GM12878 (cell line): ENCODE results near the gene CCSER1. TPM values are rescaled to one million over a fixed set of nuclear protein-coding genes. Genes with fewer than 3 reads are reported as not detected.

ENCODE experiments used
- ATAC-seq: fragments of 200-7000 bp; cut with Tn5 transposase; 3 replicates; pipeline ENCODE4 v1.9.1; 2020; ENCODE audit warnings: mild to moderate bottlenecking, moderate library complexity
- BruUV-seq: library from RNA; stranded (reverse); fragments of 400-500 nt; replicated peaks from 2 replicates; lab custom pipeline; 2021; lab: Mats Ljungman, UMichigan
- CTCF ChIA-PET: fragments of 300-600 bp; sonication (Branson Sonifier 250); formaldehyde crosslinking; extraction: SDS; loops from one replicate; lab custom pipeline; 2021; ENCODE audit warnings: inconsistent platforms; lab: Yijun Ruan, JAX
- POLR2A ChIA-PET: fragments of 350-600 bp; formaldehyde crosslinking; extraction: SDS; loops from one replicate; lab custom pipeline; 2021; ENCODE audit warnings: inconsistent platforms; lab: Charles Lee
- RAD21 ChIA-PET: fragments of 300-600 bp; sonication (Branson Sonifier 250); formaldehyde crosslinking; loops from one replicate; lab custom pipeline; 2023; ENCODE audit warnings: antibody characterized with exemption; ENCODE audit not compliant: unreplicated experiment; lab: Charles Lee
- SMC1A ChIA-PET: fragments of 300-600 bp; sonication (Branson Sonifier 250); formaldehyde crosslinking; loops from one replicate; lab custom pipeline; 2023; ENCODE audit not compliant: unreplicated experiment, uncharacterized antibody; lab: Charles Lee
- DNase-seq: peaks from one replicate; pipeline ENCODE4 v3.0.0-alpha.2; 2011; ENCODE audit warnings: low read depth, low spot score
- FAIRE-seq: peaks from 3 replicates; lab custom pipeline; 2011; peaks lifted over from hg19 to GRCh38; lab: Jason Lieb, UNC
- H2AFZ ChIP-seq: 2 replicates; pipeline ENCODE4 v1.6.0; 2011; ENCODE audit warnings: low read depth, low read length, control low read depth; ENCODE audit not compliant: control insufficient read depth
- H3K27ac ChIP-seq: 2 replicates; pipeline ENCODE4 v1.5.1; 2011; ENCODE audit warnings: control low read depth; ENCODE audit not compliant: control insufficient read depth, insufficient read depth
- H3K27me3 ChIP-seq, 2 experiments: replicated peaks in 1 of 2; 2 replicates each; pipeline versions ENCODE4 v1.6.0 to v1.6.1; 2011; ENCODE audit warnings: low read length in 1 of 2; ENCODE audit not compliant: control insufficient read depth in 2 of 2, insufficient read depth in 2 of 2
- H3K36me3 ChIP-seq, 2 experiments: 2 replicates each; pipeline ENCODE4 v1.5.1; 2011; ENCODE audit warnings: low read length in 1 of 2; ENCODE audit not compliant: control insufficient read depth in 2 of 2, insufficient read depth in 2 of 2
- H3K4me1 ChIP-seq: 2 replicates; pipeline ENCODE4 v1.6.1; 2011; ENCODE audit warnings: mild to moderate bottlenecking, low read length, moderate library complexity, mixed read lengths; ENCODE audit not compliant: control insufficient read depth, insufficient read depth
- H3K4me2 ChIP-seq: 2 replicates; pipeline ENCODE4 v1.6.0; 2011; ENCODE audit warnings: control low read depth; ENCODE audit not compliant: control insufficient read depth, insufficient read depth
- H3K4me3 ChIP-seq: fragments of 200-600 bp; sonication (generic); 2 replicates; pipeline ENCODE4 v1.5.1; 2016
- H3K79me2 ChIP-seq: 2 replicates; pipeline ENCODE4 v1.6.0; 2011; ENCODE audit warnings: low read length; ENCODE audit not compliant: control insufficient read depth, insufficient read depth
- H3K9ac ChIP-seq: 2 replicates; pipeline ENCODE4 v1.8.0; 2011; ENCODE audit warnings: low read length, control low read depth, mixed read lengths; ENCODE audit not compliant: control insufficient read depth, insufficient read depth
- H3K9me3 ChIP-seq: replicated peaks from 3 replicates; pipeline ENCODE4 v1.5.1; 2011; ENCODE audit warnings: mild to moderate bottlenecking, low read length; ENCODE audit not compliant: control insufficient read depth, insufficient read depth
- H4K20me1 ChIP-seq: 2 replicates; pipeline ENCODE4 v1.6.0; 2011; ENCODE audit not compliant: control insufficient read depth, insufficient read depth
- ASH2L ChIP-seq: fragments of 300-600, 200-600 bp; sonication (generic); IDR thresholded peaks from 2 replicates; pipeline ENCODE4 v1.6.1; 2017; ENCODE audit warnings: low read depth, mild to moderate bottlenecking, borderline replicate concordance
- BHLHE40 ChIP-seq, 2 experiments: fragments of 450-650 bp in 1 of 2; IDR thresholded peaks; 2 replicates each; pipeline ENCODE4 v1.6.1; 2011 to 2017; ENCODE audit warnings: low read depth in 2 of 2, borderline replicate concordance in 1 of 2, improper control_type of control experiment in 1 of 2, low read length in 1 of 2, mild to moderate bottlenecking in 1 of 2
- CBFB ChIP-seq: IDR thresholded peaks from 2 replicates; pipeline ENCODE4 v1.6.1; 2016; ENCODE audit warnings: antibody characterized with exemption, low read depth
- E2F4 ChIP-seq: IDR thresholded peaks from 2 replicates; pipeline ENCODE4 v1.6.1; 2012; ENCODE audit warnings: low read depth, low read length, improper control_type of control experiment
- EED ChIP-seq: sonication (generic); IDR thresholded peaks from 2 replicates; pipeline ENCODE4 v1.6.1; 2016; ENCODE audit warnings: antibody characterized with exemption, low read depth
- IRF4 ChIP-seq: IDR thresholded peaks from 2 replicates; pipeline ENCODE4 v1.6.1; 2011; ENCODE audit warnings: low read depth, low read length
- KLF5 ChIP-seq: fragments of 450-650 bp; IDR thresholded peaks from 2 replicates; pipeline ENCODE4 v1.6.1; 2014; ENCODE audit warnings: mild to moderate bottlenecking; ENCODE audit not compliant: partially characterized antibody
- MTA2 ChIP-seq: fragments of 450-650 bp; IDR thresholded peaks from 2 replicates; pipeline ENCODE4 v1.6.1; 2016; ENCODE audit warnings: low read depth, mild to moderate bottlenecking, moderate library complexity
- MYC ChIP-seq: IDR thresholded peaks from 2 replicates; pipeline ENCODE4 v1.6.1; 2011; ENCODE audit warnings: mild to moderate bottlenecking, low read length, moderate library complexity, inconsistent platforms; ENCODE audit not compliant: insufficient read depth, insufficient replicate concordance, insufficient read length, severe bottlenecking
- SRF ChIP-seq, 2 experiments: IDR thresholded peaks; 2 replicates each; pipeline ENCODE4 v1.6.1; 2011; ENCODE audit warnings: low read depth in 2 of 2, low read length in 2 of 2, mild to moderate bottlenecking in 1 of 2, moderate library complexity in 1 of 2
- TBL1XR1 ChIP-seq: IDR thresholded peaks from 2 replicates; pipeline ENCODE4 v1.6.1; 2012; ENCODE audit warnings: low read depth, low read length, improper control_type of control experiment
- ZBTB11 ChIP-seq: fragments of 450-650 bp; formaldehyde crosslinking; IDR thresholded peaks from 2 replicates; pipeline ENCODE4 v1.5.0; 2022; ENCODE audit warnings: mild to moderate bottlenecking, missing genetic modification characterization
- in situ Hi-C: fragments of 300-500 bp; cut with MboI; formaldehyde crosslinking; loops from 9 replicates; pipeline ENCODE4 v1.14.3; 2018; ENCODE audit warnings: mixed read lengths
- intact Hi-C: fragments of 100-400 bp; cut with micrococcal nuclease; formaldehyde crosslinking; loops from one replicate; pipeline ENCODE4 v1.14.2; 2022; ENCODE audit not compliant: unreplicated experiment
- polyA plus RNA-seq, 11 experiments: library from polyadenylated mRNA; depleted of rRNA in 4 of 11; unstranded in 6 of 11; stranded (reverse) in 5 of 11; fragments of >200 nt; fragmentation: Nextera tagmentation in 4 of 11; fragmentation: Illumina TruSeq in 1 of 11; extraction: Ambion mirVana in 4 of 11; extraction: Trizol in 1 of 11; gene quantifications; 1 replicate in 1 of 11; 2 replicates in 10 of 11; pipeline versions ENCODE4 v1.2.1 to v1.2.3, GENCODE V29; 2011 to 2016; ENCODE audit warnings: inconsistent platforms in 2 of 11, missing spikeins in 2 of 11, low read depth in 1 of 11
- total RNA-seq, 4 experiments: library from RNA; depleted of rRNA in 3 of 4; stranded (reverse); fragments of >200 nt in 3 of 4; fragmentation: Illumina TruSeq in 1 of 4; extraction: Trizol in 1 of 4; gene quantifications; 2 replicates each; pipeline versions ENCODE4 v1.2.1 to v1.2.3, GENCODE V29; 2013 to 2021
- TF ChIP-seq, protein P1 (sequence below): IDR thresholded peaks from 2 replicates; pipeline ENCODE4 v1.6.1; 2012; ENCODE audit warnings: mild to moderate bottlenecking, low read depth, low read length

Gene CCSER1
- total and polyA plus RNA-seq, 10 of the 15 experiments (the other 5 are each of a cell fraction or from before 2014, with no cell fraction given): 0.22 to 2.7 (median 1.0) TPM

GRCh38 chr4:90844241-90844640, 717.0 kb downstream of the CCSER1 start:
- ATAC-seq (no peak), DNase-seq (no peak), FAIRE-seq (no peak)
- ChIA-PET SMC1A (no interaction called here), RAD21 (no interaction called here), CTCF (no interaction called here), POLR2A (no interaction called here)
- no peak for TF ChIP-seq E2F4
- TF ChIP-seq BHLHE40 (IDR thresholded peaks at IDR 0.05; ENCODE audit: borderline replicate concordance in 1 of 2, low read depth in 2 of 2, low read length in 1 of 2): no peak
- no peak for TF ChIP-seq KLF5
- no peak for TF ChIP-seq IRF4
- no peak for TF ChIP-seq TBL1XR1
- no peak for TF ChIP-seq MYC
- no peak for TF ChIP-seq CBFB
- TF ChIP-seq, protein P1, sequence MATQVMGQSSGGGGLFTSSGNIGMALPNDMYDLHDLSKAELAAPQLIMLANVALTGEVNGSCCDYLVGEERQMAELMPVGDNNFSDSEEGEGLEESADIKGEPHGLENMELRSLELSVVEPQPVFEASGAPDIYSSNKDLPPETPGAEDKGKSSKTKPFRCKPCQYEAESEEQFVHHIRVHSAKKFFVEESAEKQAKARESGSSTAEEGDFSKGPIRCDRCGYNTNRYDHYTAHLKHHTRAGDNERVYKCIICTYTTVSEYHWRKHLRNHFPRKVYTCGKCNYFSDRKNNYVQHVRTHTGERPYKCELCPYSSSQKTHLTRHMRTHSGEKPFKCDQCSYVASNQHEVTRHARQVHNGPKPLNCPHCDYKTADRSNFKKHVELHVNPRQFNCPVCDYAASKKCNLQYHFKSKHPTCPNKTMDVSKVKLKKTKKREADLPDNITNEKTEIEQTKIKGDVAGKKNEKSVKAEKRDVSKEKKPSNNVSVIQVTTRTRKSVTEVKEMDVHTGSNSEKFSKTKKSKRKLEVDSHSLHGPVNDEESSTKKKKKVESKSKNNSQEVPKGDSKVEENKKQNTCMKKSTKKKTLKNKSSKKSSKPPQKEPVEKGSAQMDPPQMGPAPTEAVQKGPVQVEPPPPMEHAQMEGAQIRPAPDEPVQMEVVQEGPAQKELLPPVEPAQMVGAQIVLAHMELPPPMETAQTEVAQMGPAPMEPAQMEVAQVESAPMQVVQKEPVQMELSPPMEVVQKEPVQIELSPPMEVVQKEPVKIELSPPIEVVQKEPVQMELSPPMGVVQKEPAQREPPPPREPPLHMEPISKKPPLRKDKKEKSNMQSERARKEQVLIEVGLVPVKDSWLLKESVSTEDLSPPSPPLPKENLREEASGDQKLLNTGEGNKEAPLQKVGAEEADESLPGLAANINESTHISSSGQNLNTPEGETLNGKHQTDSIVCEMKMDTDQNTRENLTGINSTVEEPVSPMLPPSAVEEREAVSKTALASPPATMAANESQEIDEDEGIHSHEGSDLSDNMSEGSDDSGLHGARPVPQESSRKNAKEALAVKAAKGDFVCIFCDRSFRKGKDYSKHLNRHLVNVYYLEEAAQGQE: no peak
- no peak for TF ChIP-seq EED
- TF ChIP-seq MTA2: no peak
- no peak for TF ChIP-seq ZBTB11 (CRISPR knock-in tag)
- TF ChIP-seq ASH2L: no peak
- no peak for TF ChIP-seq SRF (IDR thresholded peaks at IDR 0.05; ENCODE audit: low read depth in 2 of 2, low read length in 2 of 2)
- H3K4me3 ChIP-seq: no peak overlapping the region
- no TSS peak for BruUV-seq
- H3K27me3 ChIP-seq: no peaks in the 10 kb centered on the region
- H2AFZ ChIP-seq: no peak overlapping the region
- no peak overlapping the region for H3K27ac ChIP-seq
- H3K9ac ChIP-seq: no peak overlapping the region
- H3K4me2 ChIP-seq: no peak overlapping the region
- H3K9me3 ChIP-seq: no peaks in the 10 kb centered on the region
- H4K20me1 ChIP-seq: no peaks in the 10 kb centered on the region
- no peaks in the 10 kb centered on the region for H3K4me1 ChIP-seq
- no peaks in the 10 kb centered on the region for H3K79me2 ChIP-seq
- H3K36me3 ChIP-seq: no peaks in the 10 kb centered on the region
- intact Hi-C loops: no loop called here
- in situ Hi-C loops: no loop called here
